ENCODE data around the gene EIF5A2.
"Not testable (repeated sequence)": the region's sequence is repeated elsewhere in the genome, so short reads cannot be mapped to it uniquely, and the experiment has no call there.

Gene EIF5A2

DNA sequence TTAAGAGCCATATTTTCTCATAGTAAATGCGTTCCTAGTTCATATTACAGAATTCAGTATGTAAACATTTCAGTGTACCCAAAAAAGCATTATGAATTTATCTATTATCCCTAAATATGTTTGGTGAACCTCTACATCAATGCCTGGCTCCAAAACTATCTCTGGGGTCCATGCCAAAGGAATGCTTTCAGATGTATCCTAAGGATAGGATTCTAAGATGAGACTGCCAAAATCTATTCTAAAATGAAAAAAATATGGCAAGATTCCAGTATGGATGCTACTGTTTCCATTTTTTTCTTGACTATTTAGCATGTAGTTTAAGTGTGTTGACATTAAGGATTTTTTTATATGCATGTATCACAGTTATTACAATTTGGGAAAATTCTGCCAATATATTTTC, 18.8 kb downstream of the EIF5A2 start:
- no peaks in the 10 kb centered on the region for H3K36me3 ChIP-seq (ENCODE audit: control insufficient read depth, insufficient read depth, low read length)
- H3K27me3 ChIP-seq (ENCODE audit: control insufficient read depth, insufficient read depth, low read length): no peaks in the 10 kb centered on the region
- H3K9ac ChIP-seq (ENCODE audit: low read length): no peak overlapping the region
- H3K4me3 ChIP-seq (ENCODE audit: low read length): no peak overlapping the region
- H3K4me1 ChIP-seq (ENCODE audit: control insufficient read depth, insufficient read depth, low read length): no peaks in the 10 kb centered on the region
- no peak overlapping the region for H3K27ac ChIP-seq (ENCODE audit: low read depth, low read length)

DNA sequence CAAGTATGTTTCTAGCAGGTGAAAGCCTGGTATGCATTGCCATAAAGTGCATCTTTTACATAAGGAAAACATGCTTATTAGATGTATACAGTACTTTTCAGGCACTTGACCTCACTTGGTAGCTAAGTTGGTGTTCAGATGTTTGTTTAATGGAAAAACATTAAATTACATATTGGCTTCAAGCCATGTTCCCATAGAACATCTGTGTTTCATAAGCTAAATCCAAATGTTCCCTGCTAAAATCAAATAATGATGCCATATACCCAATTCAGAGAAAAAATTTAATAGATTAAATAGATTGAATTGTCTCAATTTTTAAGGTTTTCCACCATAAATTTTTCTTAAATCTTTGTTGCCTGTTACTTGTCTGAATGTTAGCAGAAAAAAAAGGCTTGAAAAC, 19.3 kb downstream of the EIF5A2 start:
- no peak overlapping the region for H3K27ac ChIP-seq (ENCODE audit: low read depth, low read length)
- no peak overlapping the region for H3K4me3 ChIP-seq (ENCODE audit: low read length)

DNA sequence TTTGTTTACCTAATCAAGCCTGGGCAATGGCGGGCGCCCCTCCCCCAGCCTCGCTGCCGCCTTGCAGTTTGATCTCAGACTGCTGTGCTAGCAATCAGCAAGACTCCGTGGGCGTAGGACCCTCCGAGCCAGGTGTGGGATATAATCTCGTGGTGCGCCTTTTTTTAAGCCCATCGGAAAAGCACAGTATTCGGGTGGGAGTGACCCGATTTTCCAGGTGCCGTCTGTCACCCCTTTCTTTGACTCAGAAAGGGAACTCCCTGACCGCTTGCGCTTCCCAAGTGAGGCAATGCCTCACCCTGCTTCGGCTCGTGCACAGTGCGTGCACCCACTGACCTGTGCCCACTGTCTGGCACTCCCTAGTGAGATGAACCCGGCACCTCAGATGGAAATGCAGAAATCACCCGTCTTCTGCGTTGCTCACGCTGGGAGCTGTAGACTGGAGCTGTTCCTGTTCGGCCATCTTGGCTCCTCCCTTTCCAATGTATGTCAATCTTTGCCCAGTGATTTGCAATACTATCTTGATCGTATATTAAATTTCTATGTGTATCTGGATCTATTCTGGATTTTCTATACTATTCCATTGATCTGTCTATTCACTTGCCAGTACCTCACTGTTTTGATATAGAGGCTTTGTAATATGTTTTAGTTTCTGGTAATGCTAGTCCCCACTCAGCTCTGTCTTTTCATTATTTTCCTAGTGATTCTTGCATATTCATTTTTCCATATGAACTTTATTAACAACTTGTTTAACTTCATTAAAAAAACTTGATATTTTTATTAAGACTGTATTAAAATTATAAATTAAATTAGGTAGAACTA, 24.1 kb downstream of the EIF5A2 start:
- H3K4me1 ChIP-seq (ENCODE audit: control insufficient read depth, insufficient read depth, low read length); H3K36me3 ChIP-seq (ENCODE audit: control insufficient read depth, insufficient read depth, low read length); H3K9ac ChIP-seq (ENCODE audit: low read length); H3K27me3 ChIP-seq (ENCODE audit: control insufficient read depth, insufficient read depth, low read length); H3K27ac ChIP-seq (ENCODE audit: low read depth, low read length); H3K4me3 ChIP-seq (ENCODE audit: low read length): not testable (repeated sequence)

More for the DNA sequence above, 19.3 kb downstream of the EIF5A2 start:
- Histone ChIP-seq H3K4me1 (ENCODE audit: control insufficient read depth, insufficient read depth, low read length) (no peaks in the 10 kb centered on the region), H3K36me3 (ENCODE audit: control insufficient read depth, insufficient read depth, low read length) (no peaks in the 10 kb centered on the region), H3K27me3 (ENCODE audit: control insufficient read depth, insufficient read depth, low read length) (no peaks in the 10 kb centered on the region), H3K9ac (ENCODE audit: low read length) (no peak overlapping the region)

DNA sequence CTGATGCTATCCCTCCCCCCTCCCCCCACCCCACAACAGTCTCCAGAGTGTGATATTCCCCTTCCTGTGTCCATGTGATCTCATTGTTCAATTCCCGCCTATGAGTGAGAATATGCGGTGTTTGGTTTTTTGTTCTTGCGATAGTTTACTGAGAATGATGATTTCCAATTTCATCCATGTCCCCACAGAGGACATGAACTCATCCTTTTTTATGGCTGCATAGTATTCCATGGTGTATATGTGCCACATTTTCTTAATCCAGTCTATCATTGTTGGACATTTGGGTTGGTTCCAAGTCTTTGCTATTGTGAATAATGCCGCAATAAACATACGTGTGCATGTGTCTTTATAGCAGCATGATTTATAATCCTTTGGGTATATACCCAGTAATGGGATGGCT, 29.7 kb downstream of the EIF5A2 start:
- not testable (repeated sequence) for H3K27me3 ChIP-seq (ENCODE audit: control insufficient read depth, insufficient read depth, low read length); H3K9ac ChIP-seq (ENCODE audit: low read length); H3K36me3 ChIP-seq (ENCODE audit: control insufficient read depth, insufficient read depth, low read length); H3K27ac ChIP-seq (ENCODE audit: low read depth, low read length); H3K4me3 ChIP-seq (ENCODE audit: low read length); H3K4me1 ChIP-seq (ENCODE audit: control insufficient read depth, insufficient read depth, low read length)

DNA sequence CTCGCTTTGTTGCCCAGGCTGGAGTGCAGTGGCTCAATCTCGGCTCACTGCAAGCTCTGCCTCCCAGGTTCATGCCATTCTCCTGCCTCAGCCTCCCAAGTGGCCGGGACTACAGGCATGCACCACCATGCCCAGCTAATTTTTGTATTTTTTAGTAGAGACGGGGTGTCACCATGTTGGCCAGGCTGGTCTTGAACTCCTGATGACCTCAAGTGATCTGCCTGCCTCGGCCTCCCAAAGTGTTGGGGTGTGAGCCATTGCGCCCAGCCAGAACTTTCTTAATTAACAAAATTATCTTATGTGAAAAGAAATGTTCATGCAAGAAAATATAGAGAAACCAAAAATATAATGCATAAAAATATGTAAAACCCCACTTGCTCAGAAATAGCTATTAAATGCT, 31.1 kb downstream of the EIF5A2 start:
- not testable (repeated sequence) for H3K4me1 ChIP-seq (ENCODE audit: control insufficient read depth, insufficient read depth, low read length); H3K36me3 ChIP-seq (ENCODE audit: control insufficient read depth, insufficient read depth, low read length); H3K9ac ChIP-seq (ENCODE audit: low read length); H3K27ac ChIP-seq (ENCODE audit: low read depth, low read length); H3K4me3 ChIP-seq (ENCODE audit: low read length); H3K27me3 ChIP-seq (ENCODE audit: control insufficient read depth, insufficient read depth, low read length)

DNA sequence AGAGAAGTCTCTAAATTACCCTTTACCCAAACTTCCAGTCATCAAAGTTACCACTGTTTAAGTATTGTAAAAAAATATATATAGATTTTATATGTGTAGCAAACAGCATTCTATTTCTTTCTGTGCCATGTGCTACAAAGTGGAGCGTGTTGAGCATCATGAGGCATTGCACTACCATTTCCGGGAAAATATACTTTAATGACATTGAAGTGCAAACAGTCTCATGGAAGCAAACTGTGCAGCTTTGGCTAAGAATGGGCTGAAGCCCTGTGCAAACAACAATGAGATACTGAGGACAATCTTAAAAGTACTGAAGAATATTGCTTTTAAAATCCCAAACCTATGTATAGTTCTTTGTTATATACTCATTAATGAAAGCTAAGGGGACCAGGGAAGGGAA, 31.9 kb downstream of the EIF5A2 start:
- Histone ChIP-seq H3K4me1 (ENCODE audit: control insufficient read depth, insufficient read depth, low read length) (no peaks in the 10 kb centered on the region), H3K27ac (ENCODE audit: low read depth, low read length) (no peak overlapping the region), H3K27me3 (ENCODE audit: control insufficient read depth, insufficient read depth, low read length) (no peaks in the 10 kb centered on the region), H3K9ac (ENCODE audit: low read length) (no peak overlapping the region), H3K36me3 (ENCODE audit: control insufficient read depth, insufficient read depth, low read length) (no peaks in the 10 kb centered on the region), H3K4me3 (ENCODE audit: low read length) (no peak overlapping the region)

DNA sequence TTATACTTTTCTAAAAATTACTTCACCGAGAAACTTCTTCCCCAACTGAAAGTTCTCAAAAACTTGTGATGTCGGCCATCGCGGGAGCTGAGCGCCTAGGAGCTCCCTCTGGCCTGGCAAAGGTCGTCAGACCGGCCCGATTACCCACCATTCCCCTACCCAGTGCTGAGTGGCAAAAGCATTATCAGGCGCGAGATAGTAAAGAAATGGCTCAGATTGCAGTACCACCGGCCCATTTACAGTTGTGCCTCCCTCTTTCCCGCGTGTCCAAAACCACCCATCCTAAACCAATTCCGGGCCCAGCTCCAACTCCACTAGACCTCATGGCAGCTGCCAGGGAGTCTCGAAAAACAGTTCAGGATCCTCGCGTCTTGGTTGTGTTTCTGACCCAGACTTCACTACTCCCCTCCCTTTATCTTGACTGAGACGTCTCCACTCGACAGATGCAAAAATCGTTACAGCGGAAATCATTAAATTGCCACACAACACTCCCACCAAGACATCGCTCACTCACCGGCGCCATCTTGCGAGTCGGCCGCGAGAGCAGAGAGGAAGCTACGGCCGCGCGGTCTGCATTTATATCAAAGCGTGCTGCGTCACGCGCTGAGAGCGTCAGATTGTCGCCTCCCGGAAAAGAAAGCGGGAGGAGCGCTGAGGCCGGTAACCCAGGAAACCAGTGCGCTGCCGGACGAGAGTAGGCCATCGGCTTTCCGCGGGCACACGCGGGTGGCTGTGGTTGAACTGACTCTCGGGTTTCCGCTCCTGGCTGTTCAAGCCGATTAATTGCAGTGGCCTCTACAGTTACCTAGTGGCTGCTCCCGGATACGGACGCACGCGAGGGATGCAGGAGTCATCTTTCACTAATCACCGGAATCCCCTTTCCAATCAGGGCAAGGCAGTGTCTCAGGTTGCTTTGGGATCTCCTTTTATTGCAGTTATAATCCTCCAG, 38.5 kb downstream of the EIF5A2 start, which contains the start of gene RPL22L1:
RPL22L1 (minus strand) TSS at position 551 of the 949 bp plus-strand sequence; CDS start at position 523, 28 bp downstream.
- Histone ChIP-seq H3K36me3 (ENCODE audit: control insufficient read depth, insufficient read depth, low read length) (peaks cover 7% of the 10 kb centered on the region), H3K4me3 (ENCODE audit: low read length) (peak within 1 kb of the TSS; percentile 100), H3K27ac (ENCODE audit: low read depth, low read length) (peak within 1 kb of the TSS; percentile 70), H3K4me1 (ENCODE audit: control insufficient read depth, insufficient read depth, low read length) (peaks cover 4% of the 10 kb centered on the region), H3K9ac (ENCODE audit: low read length) (peak within 1 kb of the TSS; percentile 90), H3K27me3 (ENCODE audit: control insufficient read depth, insufficient read depth, low read length) (no peaks in the 10 kb centered on the region)

DNA sequence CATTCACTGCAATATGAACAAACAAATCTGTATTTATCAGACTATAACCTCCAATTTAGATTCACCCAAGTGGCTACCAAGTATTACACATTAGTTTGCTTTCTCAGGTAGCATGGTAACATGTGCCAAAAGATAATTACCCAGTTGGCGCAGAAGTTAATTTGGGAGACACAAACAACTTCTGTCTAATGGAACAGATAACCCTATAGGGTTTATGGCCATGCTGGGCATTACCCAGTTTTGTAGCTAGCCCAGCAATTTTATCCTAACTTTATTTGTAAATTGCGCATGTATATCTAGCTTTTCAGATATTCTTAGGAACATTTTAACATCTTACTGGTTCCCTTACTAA, 39.2 kb downstream of the EIF5A2 start:
- no peaks in the 10 kb centered on the region for H3K27me3 ChIP-seq (ENCODE audit: control insufficient read depth, insufficient read depth, low read length)
- H3K4me3 ChIP-seq (ENCODE audit: low read length): peak overlapping the region; percentile 100

DNA sequence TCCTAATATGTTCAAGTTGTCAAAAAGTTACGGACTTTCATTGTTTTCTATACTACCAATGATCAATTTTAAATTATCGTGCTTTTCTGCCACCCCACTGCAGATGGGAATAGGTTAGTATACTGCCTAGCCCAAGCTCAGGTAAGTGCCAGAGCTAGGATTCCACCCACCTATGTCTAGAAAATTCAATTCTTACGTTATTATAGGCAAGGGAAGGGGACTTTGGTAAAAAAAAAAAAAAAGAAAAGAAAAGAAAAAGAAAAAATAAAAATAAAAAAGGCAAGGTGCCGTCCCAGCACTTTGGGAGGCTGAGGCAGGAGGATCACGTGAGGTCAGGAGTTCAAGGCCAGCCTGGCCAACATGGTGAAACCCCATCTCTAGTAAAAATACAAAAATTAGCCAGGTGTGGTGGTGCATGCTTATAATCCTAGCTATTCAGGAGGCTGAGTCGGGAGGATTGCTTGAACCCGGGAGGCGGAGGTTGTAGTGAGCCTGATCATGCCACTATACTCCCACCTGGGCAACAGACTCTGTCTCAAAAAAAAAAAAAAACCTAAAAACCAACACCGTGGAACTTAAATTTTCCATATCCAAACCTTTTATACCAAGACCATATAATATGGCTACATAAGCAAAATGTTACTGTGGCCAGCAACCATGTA, 39.7 kb downstream of the EIF5A2 start:
- no peak overlapping the region for H3K9ac ChIP-seq (ENCODE audit: low read length)
- peaks cover 7% of the 10 kb centered on the region for H3K36me3 ChIP-seq (ENCODE audit: control insufficient read depth, insufficient read depth, low read length)
- peak overlapping the region; percentile 100 for H3K4me3 ChIP-seq (ENCODE audit: low read length)
- no peaks in the 10 kb centered on the region for H3K27me3 ChIP-seq (ENCODE audit: control insufficient read depth, insufficient read depth, low read length)
- peaks cover 4% of the 10 kb centered on the region for H3K4me1 ChIP-seq (ENCODE audit: control insufficient read depth, insufficient read depth, low read length)
- H3K27ac ChIP-seq (ENCODE audit: low read depth, low read length): peak overlapping the region; percentile 70

More for the DNA sequence above, 39.2 kb downstream of the EIF5A2 start:
- peak overlapping the region; percentile 90 for H3K9ac ChIP-seq (ENCODE audit: low read length)
- peaks cover 4% of the 10 kb centered on the region for H3K4me1 ChIP-seq (ENCODE audit: control insufficient read depth, insufficient read depth, low read length)
- H3K36me3 ChIP-seq (ENCODE audit: control insufficient read depth, insufficient read depth, low read length): peaks cover 7% of the 10 kb centered on the region
- peak overlapping the region; percentile 70 for H3K27ac ChIP-seq (ENCODE audit: low read depth, low read length)

DNA sequence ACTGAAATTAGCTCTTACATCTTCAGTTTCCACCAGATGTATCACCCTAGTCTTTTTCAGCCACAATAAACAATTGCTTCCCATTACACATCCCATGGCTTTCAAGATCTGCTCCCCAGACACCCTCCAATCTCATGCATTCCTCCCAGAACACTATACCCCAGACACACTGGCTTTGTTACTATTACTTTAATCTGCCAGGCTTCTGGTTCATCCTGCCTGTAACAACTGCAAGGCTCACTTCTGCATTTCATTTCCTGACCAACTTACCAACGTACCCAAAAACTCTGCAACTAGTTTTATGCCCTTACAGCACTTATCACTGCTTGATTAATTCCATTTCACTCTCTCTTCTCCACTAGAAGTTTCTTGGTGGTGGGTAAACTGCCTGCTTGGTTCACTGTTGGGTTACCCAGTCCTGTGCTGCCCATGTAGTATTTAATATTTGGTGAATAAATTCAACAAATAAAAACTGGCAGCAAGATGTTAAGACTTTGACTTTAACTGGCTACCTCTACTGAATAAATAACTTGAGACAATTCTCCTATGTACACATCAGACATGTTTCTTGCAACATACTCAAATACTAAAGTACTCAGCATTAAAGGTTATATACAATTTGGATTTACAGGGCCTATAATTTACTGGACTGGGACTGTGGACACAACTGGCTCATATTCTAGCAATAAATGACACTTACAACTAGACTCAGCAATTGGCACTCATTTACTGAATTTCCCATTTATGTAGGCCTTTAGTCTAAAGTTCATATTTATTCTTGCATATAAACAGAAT, 41.1 kb downstream of the EIF5A2 start:
- H3K4me3 ChIP-seq (ENCODE audit: low read length): no peak overlapping the region
- no peaks in the 10 kb centered on the region for H3K27me3 ChIP-seq (ENCODE audit: control insufficient read depth, insufficient read depth, low read length)
- H3K9ac ChIP-seq (ENCODE audit: low read length): no peak overlapping the region
- peaks cover 4% of the 10 kb centered on the region for H3K4me1 ChIP-seq (ENCODE audit: control insufficient read depth, insufficient read depth, low read length)
- peaks cover 7% of the 10 kb centered on the region for H3K36me3 ChIP-seq (ENCODE audit: control insufficient read depth, insufficient read depth, low read length)
- H3K27ac ChIP-seq (ENCODE audit: low read depth, low read length): no peak overlapping the region

DNA sequence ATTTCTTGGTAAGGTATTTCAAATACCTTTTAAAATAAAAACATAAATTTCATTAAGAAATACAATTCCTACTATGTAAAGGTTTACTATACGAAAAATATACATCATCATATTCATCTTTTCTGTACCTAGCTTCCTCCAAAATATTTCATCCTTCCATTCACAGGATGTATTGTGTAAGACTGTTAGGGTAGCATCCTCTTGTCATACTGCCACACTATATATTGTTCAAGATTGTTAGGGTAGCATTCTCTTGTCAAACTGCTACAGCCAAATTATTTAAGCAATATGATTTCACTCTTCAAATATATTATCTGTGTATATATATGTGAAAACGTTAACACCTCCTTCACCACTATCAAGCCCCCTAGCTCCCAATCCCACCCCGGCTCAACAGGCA, 41.9 kb downstream of the EIF5A2 start:
- Histone ChIP-seq H3K4me1 (ENCODE audit: control insufficient read depth, insufficient read depth, low read length) (peaks cover 4% of the 10 kb centered on the region), H3K36me3 (ENCODE audit: control insufficient read depth, insufficient read depth, low read length) (peaks cover 7% of the 10 kb centered on the region), H3K27me3 (ENCODE audit: control insufficient read depth, insufficient read depth, low read length) (no peaks in the 10 kb centered on the region), H3K9ac (ENCODE audit: low read length) (no peak overlapping the region), H3K27ac (ENCODE audit: low read depth, low read length) (no peak overlapping the region), H3K4me3 (ENCODE audit: low read length) (no peak overlapping the region)

Measured in rectal smooth muscle tissue (tissue), 1 donor.